CD4-positive, alpha-beta T cell (primary cell): ENCODE data around the gene NRDC. TPM values are rescaled to one million over a fixed set of nuclear protein-coding genes. Genes with fewer than 3 reads are reported as not detected.

ENCODE experiments used
- ATAC-seq: fragments of 200-7000 bp; cut with Tn5 transposase; one replicate; pipeline ENCODE4 v1.10.0; 2022; ENCODE audit warnings: mild to moderate bottlenecking; ENCODE audit not compliant: poor library complexity
- CTCF ChIA-PET: fragments of 350-600 bp; sonication (Branson Sonifier 250); formaldehyde crosslinking; loops from one replicate; lab custom pipeline; 2021; ENCODE audit warnings: antibody characterized with exemption, inconsistent platforms; lab: Charles Lee
- POLR2A ChIA-PET: fragments of 350-600 bp; sonication (Branson Sonifier 250); formaldehyde crosslinking; loops from one replicate; lab custom pipeline; 2021; ENCODE audit warnings: antibody characterized with exemption, inconsistent platforms; lab: Charles Lee
- DNase-seq, 14 experiments: peaks; one replicate each; pipeline ENCODE4 v3.0.0-alpha.2; 2013 to 2020; ENCODE audit warnings: mixed read lengths in 2 of 14
- H3K27ac ChIP-seq, 2 donors: one replicate each; pipeline versions ENCODE4 v1.5.1 to v1.7.0; 2013; ENCODE audit warnings: low read length in 2 of 2, low read depth in 1 of 2, mild to moderate bottlenecking in 1 of 2
- H3K27me3 ChIP-seq, 2 experiments: 1 replicate in 1 of 2; 2 replicates in 1 of 2; pipeline versions ENCODE4 v1.6.1 to v1.7.0; 2013; ENCODE audit warnings: low read length in 2 of 2, control low read depth in 1 of 2, mild to moderate bottlenecking in 1 of 2, moderate library complexity in 1 of 2; ENCODE audit not compliant: insufficient read depth in 2 of 2, control insufficient read depth in 1 of 2
- H3K36me3 ChIP-seq: one replicate; pipeline ENCODE4 v1.6.1; 2013; ENCODE audit warnings: low read length, control low read depth; ENCODE audit not compliant: insufficient read depth
- H3K4me1 ChIP-seq: one replicate; pipeline ENCODE4 v1.6.1; 2013; ENCODE audit warnings: low read length, control low read depth; ENCODE audit not compliant: insufficient read depth
- H3K4me3 ChIP-seq: one replicate; pipeline ENCODE4 v1.5.1; 2013; ENCODE audit warnings: mild to moderate bottlenecking, low read length, moderate library complexity
- H3K9me3 ChIP-seq, 2 experiments: 1 replicate in 1 of 2; 2 replicates in 1 of 2; pipeline versions ENCODE4 v1.6.1 to v1.7.0; 2013; ENCODE audit warnings: low read length in 2 of 2, mild to moderate bottlenecking in 2 of 2, control low read depth in 1 of 2, moderate library complexity in 1 of 2; ENCODE audit not compliant: control insufficient read depth in 1 of 2, insufficient read depth in 1 of 2
- H3K27ac Mint-ChIP-seq: one replicate; pipeline ENCODE4 v1.8.0; 2020; ENCODE audit warnings: mixed read lengths
- H3K27me3 Mint-ChIP-seq: one replicate; pipeline ENCODE4 v1.8.0; 2021; ENCODE audit warnings: mixed read lengths
- H3K36me3 Mint-ChIP-seq: one replicate; pipeline ENCODE4 v1.8.0; 2021; ENCODE audit warnings: low read depth, mixed read lengths
- H3K4me1 Mint-ChIP-seq: one replicate; pipeline ENCODE4 v1.8.0; 2021; ENCODE audit warnings: low read depth, mixed read lengths
- H3K4me3 Mint-ChIP-seq: one replicate; pipeline ENCODE4 v1.8.0; 2020; ENCODE audit warnings: mild to moderate bottlenecking, mixed read lengths
- H3K9me3 Mint-ChIP-seq: one replicate; pipeline ENCODE4 v1.8.0; 2020; ENCODE audit warnings: mixed read lengths
- CTCF ChIP-seq: fragments of 200-600 bp; IDR thresholded peaks from one replicate; pipeline ENCODE4 v1.8.0; 2022; ENCODE audit warnings: antibody characterized with exemption, mild to moderate bottlenecking
- intact Hi-C, 2 experiments: fragments of 100-400 bp; cut with DNase I in 1 of 2; cut with micrococcal nuclease in 1 of 2; formaldehyde crosslinking; loops; one replicate each; pipeline versions ENCODE4 v1.15.1 to v1.9.0; 2023 to 2025; cut with DNase I, micrococcal nuclease
- total RNA-seq, 174 experiments: library from RNA in 2 of 174; stranded (reverse) in 2 of 174; gene quantifications; one replicate each; pipeline ENCODE4 v1.2.3 and lab custom pipeline; 2021 to 2026

Gene NRDC
- total RNA-seq, 2 experiments from 2014 or later, result 59.0 to 62.4 TPM

- no peak for TF ChIP-seq CTCF
- H3K27ac ChIP-seq, result no peak overlapping the region
- no peak overlapping the region for H3K27ac Mint-ChIP-seq
- H3K9me3 ChIP-seq, result no peaks in the 10 kb centered on the region
- peaks cover 6 to 8% of the 10 kb centered on the region in 2 experiments for H3K27me3 ChIP-seq
- no peaks in the 10 kb centered on the region for H3K9me3 Mint-ChIP-seq
- no peak overlapping the region for H3K4me3 ChIP-seq
- intact Hi-C loops, result no loop called here
- ATAC-seq (no peak), DNase-seq (no peak)
- ChIA-PET CTCF (interaction anchor here (0.6 kb wide), 1 partner anchor 12 kb away, joined by 3 read pairs; no protein-coding TSS in a partner anchor), POLR2A (no interaction called here)
- H3K36me3 ChIP-seq, result no peaks in the 10 kb centered on the region
- H3K36me3 Mint-ChIP-seq, result no peaks in the 10 kb centered on the region
- H3K27me3 Mint-ChIP-seq, result peaks cover 25% of the 10 kb centered on the region
- no peaks in the 10 kb centered on the region for H3K4me1 ChIP-seq
- H3K4me1 Mint-ChIP-seq, result no peaks in the 10 kb centered on the region
- no peak overlapping the region for H3K4me3 Mint-ChIP-seq
These were observed 45.9 kb upstream of the NRDC start for GRCh38 chr1:51924455-51924854.

- no peaks in the 10 kb centered on the region for H3K9me3 Mint-ChIP-seq
- no peak overlapping the region for H3K27ac Mint-ChIP-seq
- TF ChIP-seq CTCF, result no peak
- H3K27me3 Mint-ChIP-seq, result peaks cover 31% of the 10 kb centered on the region
- intact Hi-C loops, result no loop called here
- ChIA-PET CTCF (no interaction called here), POLR2A (no interaction called here)
- DNase-seq, result no peak
- Histone ChIP-seq H3K4me3 (no peak overlapping the region), H3K27ac (no peak overlapping the region), H3K9me3 (no peaks in the 10 kb centered on the region), H3K27me3 (peaks cover 4% of the 10 kb centered on the region in 2 experiments), H3K4me1 (no peaks in the 10 kb centered on the region), H3K36me3 (no peaks in the 10 kb centered on the region)
- no peak for ATAC-seq
- no peaks in the 10 kb centered on the region for H3K36me3 Mint-ChIP-seq
- H3K4me1 Mint-ChIP-seq, result no peaks in the 10 kb centered on the region
- H3K4me3 Mint-ChIP-seq, result no peak overlapping the region
These were observed 43.5 kb upstream of the NRDC start for GRCh38 chr1:51922040-51922439.

GRCh38 chr1:51920130-51920529 lies 41.6 kb upstream of the NRDC start:
- no peaks in the 10 kb centered on the region for H3K9me3 ChIP-seq
- Mint-ChIP-seq H3K27me3 (peaks cover 41% of the 10 kb centered on the region), H3K4me3 (no peak overlapping the region), H3K4me1 (no peaks in the 10 kb centered on the region), H3K9me3 (no peaks in the 10 kb centered on the region), H3K27ac (no peak overlapping the region), H3K36me3 (no peaks in the 10 kb centered on the region)
- POLR2A ChIA-PET, result no interaction called here
- intact Hi-C loops, result no loop called here
- no peaks in the 10 kb centered on the region for H3K36me3 ChIP-seq
- no peak for TF ChIP-seq CTCF
- CTCF ChIA-PET, result no interaction called here
- no peak overlapping the region for H3K4me3 ChIP-seq
- H3K27me3 ChIP-seq, result peaks cover 4 to 8% of the 10 kb centered on the region in 2 experiments
- H3K4me1 ChIP-seq, result no peaks in the 10 kb centered on the region
- DNase-seq, result no peak
- no peak overlapping the region for H3K27ac ChIP-seq
- ATAC-seq, result no peak
